HFF-Myc (cell line): Measurements from ENCODE around the gene HOXB3.

Experiments
- DNase-seq: peaks from one replicate; pipeline ENCODE4 v3.0.0-alpha.2; 2011; ENCODE audit warnings: low read depth; ENCODE audit errors: extremely low read depth
- H3K4me3 ChIP-seq: replicated peaks from 2 replicates; pipeline ENCODE4 v1.5.1; 2011; ENCODE audit warnings: low read depth, mild to moderate bottlenecking, control low read depth, low read length
- CTCF ChIP-seq: IDR thresholded peaks from 2 replicates; pipeline ENCODE4 v1.5.1; 2012; ENCODE audit warnings: mild to moderate bottlenecking, low read depth, low read length, control low read depth; ENCODE audit errors: missing control alignments

HOXB3 gene

GRCh38 chr17:48592057-48592514, 2.0 kb upstream of the HOXB3 start:
- TF ChIP-seq CTCF, result no peak
- H3K4me3 ChIP-seq, result no peak overlapping the region
- no peak for DNase-seq

GRCh38 chr17:48591255-48592056, 1.4 kb upstream of the HOXB3 start:
- H3K4me3 ChIP-seq, result no peak overlapping the region
- TF ChIP-seq CTCF, result no peak
- DNase-seq, result no peak

GRCh38 chr17:48590607-48591161, 643 bp upstream of the HOXB3 start:
- no peak for DNase-seq
- no peak overlapping the region for H3K4me3 ChIP-seq
- TF ChIP-seq CTCF, result no peak

- TF ChIP-seq CTCF, result no peak
- H3K4me3 ChIP-seq, result no peak overlapping the region
- DNase-seq, result no peak
Measured at GRCh38 chr17:48589060-48589830, 796 bp downstream of the HOXB3 start.

GRCh38 chr17:48588528-48588927, 1.5 kb downstream of the HOXB3 start:
- H3K4me3 ChIP-seq, result no peak overlapping the region
- TF ChIP-seq CTCF, result no peak
- no peak for DNase-seq

- H3K4me3 ChIP-seq, result no peak overlapping the region
- TF ChIP-seq CTCF, result no peak
Measured at GRCh38 chr17:48588074-48588415, 2.0 kb downstream of the HOXB3 start.

More at GRCh38 chr17:48588074-48588415, 2.0 kb downstream of the HOXB3 start:
- no peak for DNase-seq
